OCI-LY7 (cell line): Measurements from ENCODE around the gene GPR183.

ENCODE experiments used
- EZH2phosphoT487 ChIP-seq: fragments of 200-600 bp; sonication (generic); IDR thresholded peaks from 2 replicates; pipeline ENCODE4 v1.6.1; 2018; ENCODE audit warnings: low read depth, borderline replicate concordance, mild to moderate bottlenecking, mixed run types, antibody characterized with exemption, low read length, moderate library complexity, mixed read lengths
- TF ChIP-seq, protein P1 (sequence below): fragments of 200-600 bp; sonication (generic); conservative IDR thresholded peaks from 2 replicates; pipeline ENCODE4 v1.5.1; 2014; ENCODE audit warnings: mild to moderate bottlenecking, antibody characterized with exemption, low read length, moderate library complexity, mixed read lengths

DNA sequence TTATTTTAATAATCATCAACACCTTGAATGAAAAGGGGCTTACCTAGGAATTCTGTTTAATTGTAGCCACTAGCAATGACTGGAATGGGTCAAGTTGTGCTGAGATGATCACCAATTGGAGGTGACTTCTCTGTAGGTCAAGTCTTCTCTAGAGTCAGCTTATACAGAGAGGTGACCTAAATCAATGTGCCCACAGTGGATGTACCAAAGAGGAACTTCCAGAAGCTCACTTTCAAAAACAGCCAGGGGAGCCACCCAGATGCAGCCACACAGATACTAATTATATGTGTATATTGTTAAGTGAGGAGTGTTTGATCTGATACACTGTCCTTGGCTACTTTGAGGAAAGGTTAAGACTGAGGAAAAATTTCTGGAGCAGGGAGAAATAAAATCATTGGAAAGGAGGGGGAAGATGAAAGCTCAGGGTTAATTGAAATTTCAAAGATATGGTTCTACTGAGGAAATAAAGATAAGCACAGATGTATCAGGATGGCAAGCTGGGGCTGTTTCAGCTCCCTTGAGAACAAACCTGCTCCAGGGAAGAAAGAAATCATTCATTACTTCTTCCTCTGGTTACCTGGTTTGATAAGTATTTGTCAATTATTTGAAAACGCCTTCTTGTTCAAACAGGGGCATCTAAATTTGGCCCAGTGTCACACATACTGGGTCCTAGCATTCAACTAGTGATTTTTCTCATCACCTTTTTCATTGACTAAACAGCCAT lies 5.1 kb downstream of the GPR183 start:
- TF ChIP-seq, protein P1, sequence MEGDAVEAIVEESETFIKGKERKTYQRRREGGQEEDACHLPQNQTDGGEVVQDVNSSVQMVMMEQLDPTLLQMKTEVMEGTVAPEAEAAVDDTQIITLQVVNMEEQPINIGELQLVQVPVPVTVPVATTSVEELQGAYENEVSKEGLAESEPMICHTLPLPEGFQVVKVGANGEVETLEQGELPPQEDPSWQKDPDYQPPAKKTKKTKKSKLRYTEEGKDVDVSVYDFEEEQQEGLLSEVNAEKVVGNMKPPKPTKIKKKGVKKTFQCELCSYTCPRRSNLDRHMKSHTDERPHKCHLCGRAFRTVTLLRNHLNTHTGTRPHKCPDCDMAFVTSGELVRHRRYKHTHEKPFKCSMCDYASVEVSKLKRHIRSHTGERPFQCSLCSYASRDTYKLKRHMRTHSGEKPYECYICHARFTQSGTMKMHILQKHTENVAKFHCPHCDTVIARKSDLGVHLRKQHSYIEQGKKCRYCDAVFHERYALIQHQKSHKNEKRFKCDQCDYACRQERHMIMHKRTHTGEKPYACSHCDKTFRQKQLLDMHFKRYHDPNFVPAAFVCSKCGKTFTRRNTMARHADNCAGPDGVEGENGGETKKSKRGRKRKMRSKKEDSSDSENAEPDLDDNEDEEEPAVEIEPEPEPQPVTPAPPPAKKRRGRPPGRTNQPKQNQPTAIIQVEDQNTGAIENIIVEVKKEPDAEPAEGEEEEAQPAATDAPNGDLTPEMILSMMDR = no peak
- TF ChIP-seq EZH2phosphoT487 = no peak
